ENCODE measurements around the gene PLLP.

- TF ChIP-seq EZH2 (IDR thresholded peaks at IDR 0.05; ENCODE audit: low read depth), result no peak
- TF ChIP-seq, protein P1, sequence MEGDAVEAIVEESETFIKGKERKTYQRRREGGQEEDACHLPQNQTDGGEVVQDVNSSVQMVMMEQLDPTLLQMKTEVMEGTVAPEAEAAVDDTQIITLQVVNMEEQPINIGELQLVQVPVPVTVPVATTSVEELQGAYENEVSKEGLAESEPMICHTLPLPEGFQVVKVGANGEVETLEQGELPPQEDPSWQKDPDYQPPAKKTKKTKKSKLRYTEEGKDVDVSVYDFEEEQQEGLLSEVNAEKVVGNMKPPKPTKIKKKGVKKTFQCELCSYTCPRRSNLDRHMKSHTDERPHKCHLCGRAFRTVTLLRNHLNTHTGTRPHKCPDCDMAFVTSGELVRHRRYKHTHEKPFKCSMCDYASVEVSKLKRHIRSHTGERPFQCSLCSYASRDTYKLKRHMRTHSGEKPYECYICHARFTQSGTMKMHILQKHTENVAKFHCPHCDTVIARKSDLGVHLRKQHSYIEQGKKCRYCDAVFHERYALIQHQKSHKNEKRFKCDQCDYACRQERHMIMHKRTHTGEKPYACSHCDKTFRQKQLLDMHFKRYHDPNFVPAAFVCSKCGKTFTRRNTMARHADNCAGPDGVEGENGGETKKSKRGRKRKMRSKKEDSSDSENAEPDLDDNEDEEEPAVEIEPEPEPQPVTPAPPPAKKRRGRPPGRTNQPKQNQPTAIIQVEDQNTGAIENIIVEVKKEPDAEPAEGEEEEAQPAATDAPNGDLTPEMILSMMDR (conservative IDR thresholded peaks at IDR 0.05), result no peak
Measured at GRCh38 chr16:57315416-57315815, 30.9 kb upstream of the PLLP start.
